Measurements from ENCODE around the gene MRAS.

- no peak for TF ChIP-seq CTCF (IDR thresholded peaks at IDR 0.05; ENCODE audit: poor library complexity, severe bottlenecking)
- TF ChIP-seq EP300 (conservative IDR thresholded peaks at IDR 0.05; ENCODE audit: poor library complexity, severe bottlenecking): no peak
- no peak for TF ChIP-seq EZH2 (IDR thresholded peaks at IDR 0.05; ENCODE audit: borderline replicate concordance, insufficient read depth, low read length, poor library complexity, severe bottlenecking)
These were observed 93.4 kb downstream of the MRAS start for GRCh38 chr3:138441742-138442141.
